RCC 7860 (cell line): ENCODE results near the gene UBL7.

Experiments used
- DNase-seq: peaks from one replicate; pipeline ENCODE4 v3.0.0-alpha.2; 2015; ENCODE audit warnings: low spot score
- FAIRE-seq: peaks from 2 replicates; lab custom pipeline; 2012; peaks lifted over from hg19 to GRCh38; lab: Jason Lieb, UNC

The UBL7 gene

DNA sequence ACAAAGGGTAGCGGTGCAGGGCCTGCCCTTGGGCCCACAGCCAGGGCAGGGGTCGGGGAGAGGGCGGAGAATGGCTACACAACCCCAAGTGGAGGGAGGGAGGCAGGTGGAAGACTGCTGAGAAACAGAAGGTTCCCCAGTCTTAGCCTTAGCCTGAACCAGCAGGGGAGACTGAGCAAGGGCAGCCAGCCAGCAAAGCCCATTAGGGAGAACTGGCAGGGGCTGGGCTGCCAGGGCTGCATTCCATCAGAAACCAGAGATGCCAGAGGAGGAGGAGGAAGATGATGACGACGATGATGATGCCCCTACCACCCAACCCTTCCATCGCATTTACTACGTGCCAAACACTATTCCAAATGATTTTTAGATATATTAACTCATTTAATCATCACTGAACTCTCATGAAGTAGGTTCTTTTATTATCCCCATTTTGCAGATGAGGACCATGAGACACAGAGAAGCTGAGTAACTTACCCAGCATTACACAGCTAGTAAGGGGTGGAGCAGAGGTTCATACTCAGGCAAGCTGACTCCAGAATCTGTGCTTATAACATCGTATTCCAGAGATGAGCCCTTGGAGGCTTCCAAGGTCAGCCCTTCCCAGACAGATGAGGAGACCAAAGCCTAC lies 35.9 kb downstream of the UBL7 start:
- DNase-seq (no peak), FAIRE-seq (no peak)

DNA sequence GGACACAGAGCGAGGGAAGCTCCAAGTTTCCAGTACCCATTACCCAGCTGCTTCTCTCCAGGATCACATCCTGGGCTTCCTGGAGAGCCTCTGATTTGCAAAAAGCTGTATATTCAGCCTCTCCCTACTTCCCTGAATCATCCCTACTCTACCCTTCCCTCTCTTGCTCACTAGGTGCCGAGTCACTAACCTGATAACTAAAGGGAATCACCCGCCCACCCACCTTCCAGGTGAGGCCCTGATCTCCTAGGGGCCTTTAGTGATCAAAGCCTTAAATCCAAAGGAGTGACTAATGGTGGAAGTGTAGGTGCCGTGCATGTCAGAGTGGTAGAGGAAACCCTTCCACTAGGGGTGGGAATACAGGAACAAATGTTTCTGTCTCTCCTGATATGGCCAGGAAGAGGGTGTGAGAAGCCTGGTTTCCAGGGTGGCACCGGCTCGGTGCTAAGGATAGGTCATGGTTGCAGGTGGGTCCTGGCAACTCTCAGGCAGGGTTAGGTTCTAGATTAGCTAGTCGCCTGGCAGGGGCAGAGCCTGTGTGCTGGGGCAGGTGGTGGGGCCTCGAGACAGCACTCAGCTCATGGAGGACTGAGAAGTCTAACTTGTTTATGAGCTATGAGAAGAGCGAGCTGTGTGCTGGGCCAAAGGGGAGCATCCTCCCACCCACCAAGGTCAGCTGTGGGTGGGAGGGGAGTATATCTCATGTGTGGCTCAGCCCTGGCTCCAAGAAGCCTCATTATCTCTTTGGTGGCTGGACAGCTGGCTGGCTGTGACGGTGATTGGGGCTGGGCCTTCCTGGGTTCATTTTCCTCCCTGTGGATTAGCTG lies 37.3 kb downstream of the UBL7 start:
- DNase-seq = peak; percentile 26
- no peak for FAIRE-seq

DNA sequence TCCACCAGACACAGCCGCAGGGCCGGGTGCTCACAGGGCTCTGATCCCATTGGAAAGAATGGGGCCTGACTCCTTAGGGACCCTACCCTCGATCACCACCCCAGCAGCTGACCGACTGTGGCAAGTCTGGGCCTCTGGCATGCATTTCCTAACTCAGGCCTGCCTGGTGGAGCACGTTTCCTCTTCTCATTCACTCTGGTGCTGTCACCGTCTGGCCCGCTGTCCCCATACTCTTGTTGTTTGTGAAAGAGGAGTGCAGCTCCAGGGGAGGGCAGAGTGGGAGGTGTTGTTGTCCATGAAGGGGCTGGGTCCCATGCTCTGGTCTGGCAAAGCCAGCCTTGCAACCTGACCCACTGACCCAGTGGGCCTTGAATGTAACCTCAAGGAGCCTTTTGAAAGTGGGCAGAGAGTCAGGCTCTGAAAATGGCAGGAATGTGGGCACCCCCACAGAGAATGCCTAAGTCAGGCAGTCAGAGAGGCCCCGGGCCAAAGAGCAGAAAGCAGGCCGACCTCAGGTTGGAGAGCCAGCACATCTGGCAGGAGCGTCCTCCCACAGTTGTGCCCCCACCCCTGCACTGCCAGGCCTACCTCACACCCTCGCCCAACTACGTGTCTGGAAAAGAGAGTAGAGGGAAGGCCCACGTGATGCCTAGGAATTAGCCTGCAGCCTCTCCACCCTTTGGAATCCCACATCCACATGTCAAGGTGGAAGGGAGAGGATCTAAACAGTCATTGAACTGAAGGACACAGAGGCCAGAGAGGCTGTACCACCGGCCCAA lies 38.1 kb downstream of the UBL7 start:
- peak; percentile 82 for FAIRE-seq
- peak; percentile 97 for DNase-seq

GRCh38 chr15:74422265-74422651 lies 38.7 kb downstream of the UBL7 start:
- DNase-seq (no peak), FAIRE-seq (no peak)

DNA sequence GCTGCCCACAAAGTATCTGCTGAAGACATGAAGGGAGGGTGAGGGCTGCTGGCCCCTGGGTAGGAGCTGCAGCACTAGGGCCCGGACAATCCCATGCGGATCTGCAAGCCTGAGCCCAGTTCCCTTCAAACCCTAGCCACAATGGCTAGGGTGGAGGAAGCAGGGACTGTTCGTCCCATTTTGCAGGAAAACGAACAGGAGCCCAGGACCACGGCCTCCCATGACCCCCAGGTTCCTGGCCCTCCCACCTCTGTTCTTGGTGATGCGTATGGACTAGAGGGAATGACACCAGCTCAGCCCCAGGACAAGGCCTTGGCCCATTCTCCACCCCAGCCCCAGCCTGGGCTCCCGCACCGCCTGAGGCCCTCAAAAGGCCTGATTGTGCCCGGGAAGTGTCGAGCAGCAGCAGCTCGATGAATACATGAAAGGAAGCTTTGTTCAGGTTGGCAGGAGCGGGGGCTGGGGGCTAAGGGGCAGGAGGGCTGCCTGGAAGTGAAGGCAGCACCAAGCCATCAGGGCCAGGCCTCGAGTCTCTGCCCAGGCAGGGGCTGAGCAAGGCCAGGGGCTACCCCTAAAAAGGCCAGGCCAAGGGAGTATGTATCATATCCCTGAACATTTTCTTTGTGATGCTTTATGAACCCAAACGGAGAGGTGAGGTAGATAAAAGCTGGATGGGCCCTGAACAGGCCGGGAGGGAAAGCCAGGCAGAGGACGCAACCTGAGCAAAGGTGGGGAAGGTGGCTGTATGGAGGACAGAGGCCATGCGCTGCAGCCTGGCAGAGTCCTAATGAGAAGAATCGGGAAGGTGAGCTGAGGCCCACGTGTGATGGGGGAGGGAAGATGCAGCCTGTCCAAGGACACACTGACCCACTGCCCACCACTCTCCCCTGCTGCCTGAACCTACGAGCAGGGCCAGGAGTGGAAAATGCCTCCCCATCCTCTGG lies 39.4 kb downstream of the UBL7 start:
- no peak for DNase-seq
- FAIRE-seq = no peak

DNA sequence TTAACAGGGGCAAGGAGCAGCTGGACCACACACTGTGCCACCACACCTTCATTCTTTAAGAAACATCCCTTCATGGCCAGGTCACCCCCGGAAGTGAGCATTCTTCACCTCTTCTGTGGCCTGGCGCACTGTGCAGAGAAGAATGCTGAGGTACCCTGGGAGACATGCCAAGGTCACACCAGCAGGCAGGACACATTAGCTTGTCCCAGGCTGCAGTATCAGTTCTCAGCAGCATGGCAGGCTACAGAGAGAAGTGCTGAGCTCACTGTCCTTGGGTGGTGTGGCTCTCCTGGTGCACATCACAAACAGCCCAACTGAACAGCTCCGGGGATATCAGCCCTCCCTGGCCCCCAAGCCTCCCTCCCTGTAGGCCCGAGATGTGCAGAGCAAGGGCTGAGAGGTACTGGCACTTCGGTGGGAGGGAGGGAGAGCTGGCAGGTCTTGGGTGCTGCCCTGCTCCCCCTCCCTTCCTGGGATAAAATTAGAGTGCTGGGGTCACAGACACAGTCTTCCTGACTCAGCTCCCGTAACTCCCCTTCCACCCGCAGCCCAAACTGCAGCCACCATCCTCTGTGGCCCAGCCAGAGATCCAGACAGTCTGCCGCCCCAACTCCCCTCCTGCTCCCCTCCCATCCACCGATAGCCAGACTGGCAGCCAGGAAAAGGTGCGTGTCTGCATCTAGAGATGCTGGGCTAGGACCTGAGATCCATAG lies 40.6 kb downstream of the UBL7 start:
- FAIRE-seq = peak; percentile 77
- peak; percentile 83 for DNase-seq

DNA sequence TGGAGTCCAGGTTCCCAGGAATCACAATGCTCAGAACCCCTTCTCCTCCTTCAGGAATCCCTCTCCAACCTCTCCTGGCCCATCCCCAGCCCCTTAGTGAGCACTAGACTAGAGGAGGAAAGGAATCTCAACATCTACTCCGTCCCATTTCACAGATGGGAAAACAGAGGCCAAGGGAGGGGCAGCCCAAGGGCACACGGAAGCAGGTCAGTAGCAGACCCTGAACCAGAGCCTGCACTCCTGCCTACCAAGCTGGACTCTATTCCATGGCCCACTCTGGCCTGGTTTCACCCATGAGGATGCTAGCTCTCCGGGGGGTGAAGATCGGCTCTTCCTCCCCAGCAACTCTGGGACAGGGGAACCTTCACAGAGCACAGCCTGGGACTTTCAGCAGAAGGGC lies 41.5 kb downstream of the UBL7 start:
- FAIRE-seq (no peak), DNase-seq (no peak)

GRCh38 chr15:74418575-74419338 lies 42.2 kb downstream of the UBL7 start:
- FAIRE-seq = no peak
- DNase-seq = no peak

DNA sequence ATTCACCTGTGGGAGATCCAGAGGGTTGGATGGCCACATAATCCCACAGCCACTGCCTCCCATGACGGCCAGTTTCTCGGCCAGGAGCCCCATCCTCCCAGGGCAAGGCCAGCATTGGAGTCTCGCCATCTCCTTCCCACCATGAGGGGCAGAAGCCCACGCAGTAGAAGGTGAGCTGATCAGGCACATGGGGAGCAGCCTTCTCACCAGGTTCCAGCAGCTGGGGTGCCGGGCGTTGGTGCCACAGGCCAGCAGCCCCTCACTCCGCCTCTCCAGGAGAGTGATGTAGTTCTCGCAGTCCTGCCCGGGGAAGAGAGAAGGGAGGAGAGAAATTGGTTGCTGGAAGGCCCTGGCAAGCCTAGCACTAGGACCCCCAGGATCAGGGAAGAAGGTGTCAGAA lies 43.3 kb downstream of the UBL7 start:
- FAIRE-seq (no peak), DNase-seq (no peak)

DNA sequence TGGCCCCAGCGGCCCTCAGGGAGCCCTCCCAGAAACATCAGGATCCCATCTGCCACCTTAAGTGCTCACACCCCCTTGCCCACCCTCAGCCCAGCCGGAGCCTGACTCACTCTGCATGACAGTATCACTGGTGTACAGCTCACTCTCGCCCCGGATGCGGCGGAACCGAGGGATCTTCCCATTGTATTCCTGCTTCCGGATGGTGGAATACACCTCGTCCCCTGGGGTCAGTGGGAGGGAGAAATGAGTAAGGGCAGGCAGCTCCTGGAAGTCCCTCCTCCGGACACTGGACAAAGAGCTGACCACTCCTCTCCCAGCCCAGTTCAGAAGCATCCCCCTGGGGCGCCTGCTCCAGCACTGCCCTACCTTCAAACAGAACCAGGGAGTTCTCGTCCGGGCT lies 43.7 kb downstream of the UBL7 start:
- FAIRE-seq (peak; percentile 68), DNase-seq (peak; percentile 81)

DNA sequence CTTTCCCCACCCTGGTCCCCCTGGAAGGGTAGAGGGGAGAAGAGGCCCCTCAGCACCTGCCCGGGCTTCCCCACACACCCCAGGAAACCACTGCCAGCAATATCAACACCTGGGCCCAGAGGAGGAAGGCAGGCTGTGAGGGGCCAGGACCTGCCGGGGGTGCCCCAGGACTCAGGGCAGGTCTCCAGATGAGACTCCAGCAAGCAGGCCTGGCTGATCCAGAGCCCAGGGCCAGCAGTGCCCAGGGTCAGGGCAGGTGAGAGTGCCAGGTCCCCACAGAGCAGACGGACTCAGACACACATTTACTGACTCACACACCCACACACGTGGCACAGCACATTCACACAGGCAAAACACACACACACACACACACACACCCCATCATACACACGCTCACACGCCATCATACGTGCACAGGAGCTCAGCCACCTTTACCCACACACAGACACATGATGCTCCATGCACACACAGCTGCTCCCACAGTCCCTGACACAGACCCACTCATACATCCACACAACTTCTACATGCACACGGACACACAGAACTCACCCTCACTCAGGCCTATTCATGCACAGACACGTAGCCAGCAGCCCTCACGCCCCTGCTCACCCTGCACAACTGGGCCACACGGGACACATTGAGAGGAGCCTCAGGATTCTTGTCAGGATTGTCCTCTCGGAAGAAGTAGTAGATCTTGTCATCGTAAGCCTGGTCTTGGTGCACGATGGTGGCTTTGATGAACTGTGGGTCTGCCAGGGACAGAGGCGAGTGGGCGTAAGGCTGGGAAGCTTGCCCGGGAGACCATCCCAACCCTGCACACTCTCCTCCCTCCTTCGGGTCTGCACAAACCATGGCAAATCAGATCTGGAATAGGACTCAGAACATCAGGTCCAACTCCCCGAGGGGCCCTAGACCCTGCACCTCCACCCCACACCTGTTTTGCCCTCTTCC lies 44.7 kb downstream of the UBL7 start:
- DNase-seq = no peak
- FAIRE-seq = no peak

- FAIRE-seq = no peak
- DNase-seq = no peak
Observed at GRCh38 chr15:74414603-74415338, 46.2 kb downstream of the UBL7 start.

DNA sequence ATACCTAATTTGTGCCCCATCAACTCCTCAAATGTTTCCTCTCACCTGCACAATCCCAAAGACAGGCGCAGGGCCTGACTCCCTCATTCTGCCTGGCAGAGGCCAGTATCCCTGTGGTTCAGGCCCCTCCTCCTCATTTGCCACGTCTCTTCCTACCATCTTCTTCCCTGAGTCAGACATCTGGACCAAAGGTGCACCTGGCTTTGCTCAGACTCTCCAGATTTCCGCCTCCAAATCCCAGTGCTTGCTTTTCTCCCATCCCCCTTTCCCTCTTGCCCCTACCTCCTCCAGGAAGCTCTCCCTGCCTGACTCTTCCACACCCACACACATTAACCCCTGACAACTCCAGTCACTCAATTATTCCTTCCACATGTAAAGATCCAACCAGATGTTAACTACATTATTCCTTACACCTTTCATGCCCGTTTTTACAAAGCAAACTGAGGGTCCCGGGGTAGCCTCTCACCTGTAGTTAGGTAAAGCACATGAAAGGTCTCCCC lies 46.8 kb downstream of the UBL7 start:
- DNase-seq = no peak
- no peak for FAIRE-seq

- no peak for FAIRE-seq
- no peak for DNase-seq
Observed at GRCh38 chr15:74413350-74414080, 47.4 kb downstream of the UBL7 start.

DNA sequence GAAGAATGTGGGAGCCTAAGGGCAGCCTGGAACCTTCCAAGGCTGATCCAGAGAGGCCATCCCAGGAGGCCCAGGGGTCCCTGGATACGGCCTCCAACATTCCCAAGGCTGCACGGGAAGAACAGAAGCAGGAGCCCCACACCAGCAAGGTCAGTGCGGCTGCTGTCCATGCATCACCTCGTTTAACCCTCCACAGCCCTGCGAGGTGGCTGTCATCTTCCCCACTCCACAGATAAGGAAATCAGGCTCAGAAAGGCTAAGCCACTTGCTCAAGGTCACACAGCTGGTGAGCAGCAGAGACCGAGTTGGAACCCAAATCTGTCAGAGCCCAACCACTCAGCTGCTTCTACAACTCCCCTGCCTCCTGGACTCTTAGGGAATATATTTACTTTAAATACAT lies 48.8 kb downstream of the UBL7 start:
- DNase-seq (no peak), FAIRE-seq (no peak)

- no peak for FAIRE-seq
- no peak for DNase-seq
Observed at GRCh38 chr15:74411686-74412085, 49.3 kb downstream of the UBL7 start.

- DNase-seq = no peak
- no peak for FAIRE-seq
Observed at GRCh38 chr15:74410502-74410901, 50.5 kb downstream of the UBL7 start.
